SU-DHL-6 (cell line): ENCODE measurements around the gene C15orf61.

Source experiments
- H2AFZ ChIP-seq: fragments of 200-600 bp; sonication (generic); 2 replicates; pipeline ENCODE4 v1.6.1; 2014; ENCODE audit warnings: low read depth, mild to moderate bottlenecking, moderate library complexity, mixed read lengths, antibody characterized with exemption, low read length; ENCODE audit not compliant: severe bottlenecking
- H3F3A ChIP-seq: fragments of 200-600 bp; shearing (Covaris generic); 2 replicates; pipeline ENCODE4 v1.6.0; 2016; ENCODE audit warnings: antibody characterized with exemption, mild to moderate bottlenecking; ENCODE audit not compliant: insufficient read depth
- H3K27ac ChIP-seq: fragments of 200-600 bp; sonication (generic); 2 replicates; pipeline ENCODE4 v1.5.1; 2016; ENCODE audit warnings: low read depth, mild to moderate bottlenecking, low read length, moderate library complexity, mixed read lengths
- H3K27me3 ChIP-seq: fragments of 200-600 bp; sonication (generic), shearing (Covaris generic); 2 replicates; pipeline ENCODE4 v1.6.0; 2014; ENCODE audit warnings: mild to moderate bottlenecking, low read length
- H3K36me3 ChIP-seq: fragments of 200-600 bp; sonication (generic); 2 replicates; pipeline ENCODE4 v1.6.1; 2014; ENCODE audit warnings: mild to moderate bottlenecking, low read length, mixed read lengths
- H3K4me2 ChIP-seq: fragments of 300-600, 200-600 bp; shearing (Covaris generic), sonication (generic); 2 replicates; pipeline ENCODE4 v1.6.0; 2014; ENCODE audit warnings: low read length, low read depth, mild to moderate bottlenecking; ENCODE audit not compliant: poor library complexity, severe bottlenecking
- H3K4me3 ChIP-seq: fragments of 200-600 bp; sonication (generic); 2 replicates; pipeline ENCODE4 v1.5.1; 2014; ENCODE audit warnings: antibody characterized with exemption, low read length, mild to moderate bottlenecking, mixed read lengths; ENCODE audit not compliant: insufficient read depth, poor library complexity, severe bottlenecking
- H3K79me2 ChIP-seq: fragments of 200-600 bp; sonication (generic); 2 replicates; pipeline ENCODE4 v1.6.1; 2014; ENCODE audit warnings: mild to moderate bottlenecking, low read length, moderate library complexity; ENCODE audit not compliant: insufficient read depth
- H3K9ac ChIP-seq: fragments of 200-600 bp; sonication (generic); 2 replicates; pipeline ENCODE4 v1.7.0; 2014; ENCODE audit warnings: mild to moderate bottlenecking, low read length
- H3K9me2 ChIP-seq: fragments of 200-600 bp; sonication (generic); replicated peaks from 2 replicates; pipeline ENCODE4 v1.6.1; 2014; ENCODE audit warnings: low read length; ENCODE audit not compliant: insufficient read depth
- H3K9me3 ChIP-seq: fragments of 200-600 bp; sonication (generic); 2 replicates; pipeline ENCODE4 v1.6.1; 2014; ENCODE audit warnings: low read length, mixed read lengths; ENCODE audit not compliant: insufficient read depth
- H4K20me1 ChIP-seq: fragments of 200-600 bp; sonication (generic); 2 replicates; pipeline ENCODE4 v1.6.1; 2014; ENCODE audit warnings: low read depth, mild to moderate bottlenecking, antibody characterized with exemption, low read length, moderate library complexity, mixed read lengths
- CTCF ChIP-seq: fragments of 200-600 bp; sonication (generic); IDR thresholded peaks from one replicate; pipeline ENCODE4 v1.5.1; 2017; ENCODE audit warnings: antibody characterized with exemption, mild to moderate bottlenecking, low read length, moderate library complexity; ENCODE audit not compliant: insufficient read depth, poor library complexity, severe bottlenecking
- EZH2phosphoT487 ChIP-seq: fragments of 200-600 bp; sonication (generic), shearing (Covaris generic); conservative IDR thresholded peaks from 2 replicates; pipeline ENCODE4 v1.6.1; 2018; ENCODE audit warnings: mild to moderate bottlenecking, antibody characterized with exemption, low read length, moderate library complexity, mixed read lengths

The C15orf61 gene

GRCh38 chr15:67545864-67546263, 24.9 kb downstream of the C15orf61 start:
- H3F3A ChIP-seq: peaks cover 25% of the 10 kb centered on the region
- no peak overlapping the region for H3K27ac ChIP-seq
- TF ChIP-seq CTCF (no peak), EZH2phosphoT487 (no peak)
- H3K9ac ChIP-seq: no peak overlapping the region
- no peaks in the 10 kb centered on the region for H4K20me1 ChIP-seq
- no peak overlapping the region for H2AFZ ChIP-seq
- no peaks in the 10 kb centered on the region for H3K9me2 ChIP-seq
- 0 out of 2 replicates have a peak, but pooled peaks cover 4% of the 10 kb centered on the region for H3K36me3 ChIP-seq
- no peaks in the 10 kb centered on the region for H3K27me3 ChIP-seq
- H3K9me3 ChIP-seq: no peaks in the 10 kb centered on the region
- no peak overlapping the region for H3K4me2 ChIP-seq
- H3K4me3 ChIP-seq: no peak overlapping the region
- no peaks in the 10 kb centered on the region for H3K79me2 ChIP-seq

GRCh38 chr15:67547064-67547463, 26.1 kb downstream of the C15orf61 start:
- Histone ChIP-seq H2AFZ (no peak overlapping the region), H3K27me3 (no peaks in the 10 kb centered on the region), H3K4me3 (no peak overlapping the region), H3K9ac (no peak overlapping the region), H3K4me2 (no peak overlapping the region), H3F3A (peaks cover 18% of the 10 kb centered on the region), H3K27ac (no peak overlapping the region), H3K79me2 (no peaks in the 10 kb centered on the region), H3K9me2 (no peaks in the 10 kb centered on the region), H4K20me1 (no peaks in the 10 kb centered on the region), H3K9me3 (no peaks in the 10 kb centered on the region), H3K36me3 (0 out of 2 replicates have a peak, but pooled peaks cover 4% of the 10 kb centered on the region)
- TF ChIP-seq EZH2phosphoT487 (no peak), CTCF (no peak)

GRCh38 chr15:67547836-67548235, 26.9 kb downstream of the C15orf61 start:
- H4K20me1 ChIP-seq: no peaks in the 10 kb centered on the region
- H2AFZ ChIP-seq: no peak overlapping the region
- no peak overlapping the region for H3K9ac ChIP-seq
- no peaks in the 10 kb centered on the region for H3K9me2 ChIP-seq
- no peak overlapping the region for H3K27ac ChIP-seq
- H3K79me2 ChIP-seq: no peaks in the 10 kb centered on the region
- H3K4me3 ChIP-seq: no peak overlapping the region
- H3K4me2 ChIP-seq: no peak overlapping the region
- H3K27me3 ChIP-seq: no peaks in the 10 kb centered on the region
- TF ChIP-seq EZH2phosphoT487: no peak
- no peak for TF ChIP-seq CTCF
- peaks cover 16% of the 10 kb centered on the region for H3F3A ChIP-seq
- no peaks in the 10 kb centered on the region for H3K9me3 ChIP-seq
- H3K36me3 ChIP-seq: 0 out of 2 replicates have a peak, but pooled peaks cover 4% of the 10 kb centered on the region
